Tibial nerve (tissue), 3 donors: Measurements from ENCODE around the gene HSD17B3.

Experiments
- CTCF ChIP-seq, 5 experiments: fragments of 200-600 bp in 3 of 5; fragments of 450-650 bp in 2 of 5; sonication (generic) in 3 of 5; IDR thresholded peaks; one replicate each; pipeline ENCODE4 v1.5.1; 2016 to 2019; ENCODE audit warnings: antibody characterized with exemption in 5 of 5, mild to moderate bottlenecking in 3 of 5, moderate library complexity in 2 of 5
- POLR2A ChIP-seq, 2 donors: fragments of 450-650 bp; IDR thresholded peaks; one replicate each; pipeline ENCODE4 v1.6.1; 2017; ENCODE audit warnings: antibody characterized with exemption in 2 of 2, mild to moderate bottlenecking in 2 of 2, moderate library complexity in 2 of 2

DNA sequence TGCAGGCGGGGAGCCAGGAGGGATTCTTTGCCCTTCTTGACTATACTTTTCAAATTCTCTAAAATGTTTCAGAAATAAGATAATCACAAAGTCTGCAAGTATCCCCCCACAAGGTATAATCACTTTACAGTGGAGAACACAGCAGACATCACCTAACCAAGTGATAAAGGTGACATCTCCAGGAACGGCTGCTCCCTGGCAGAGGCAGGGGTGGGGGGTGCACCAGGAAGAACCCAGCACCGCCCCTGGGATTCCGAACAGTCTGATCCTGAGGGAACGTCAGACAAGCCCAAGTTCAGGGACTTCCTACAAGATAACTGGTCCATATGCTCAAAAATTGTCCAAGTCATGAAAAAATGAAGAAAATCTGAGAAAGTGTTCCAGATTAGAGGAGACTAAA lies 85.4 kb downstream of the HSD17B3 start:
- TF ChIP-seq CTCF (IDR thresholded peaks at IDR 0.05) (no peak), POLR2A (IDR thresholded peaks at IDR 0.05) (no peak)
